Liver (tissue), 9 donors: ENCODE measurements around the gene MAFG. TPM values are rescaled to one million over a fixed set of nuclear protein-coding genes. Genes with fewer than 3 reads are reported as not detected.
A peak's percentile ranks its signal among the peaks of the same experiment; 100 is the strongest.

Source experiments
- DNase-seq: peaks from one replicate; pipeline ENCODE4 v3.0.0-alpha.2; 2017; ENCODE audit warnings: low spot score
- H3K27ac ChIP-seq, 2 donors: one replicate each; pipeline ENCODE4 v1.7.0; 2013; ENCODE audit warnings: inconsistent platforms in 2 of 2, low read length in 2 of 2, control low read depth in 1 of 2, low read depth in 1 of 2, mild to moderate bottlenecking in 1 of 2
- H3K27me3 ChIP-seq, 4 donors: one replicate each; pipeline versions ENCODE4 v1.6.1 to v1.7.0; 2013; ENCODE audit warnings: low read length in 3 of 4, inconsistent platforms in 1 of 4, mild to moderate bottlenecking in 1 of 4, moderate library complexity in 1 of 4; ENCODE audit not compliant: control insufficient read depth in 4 of 4, insufficient read depth in 4 of 4
- H3K36me3 ChIP-seq, 4 donors: one replicate each; pipeline versions ENCODE4 v1.6.1 to v1.7.0; 2013; ENCODE audit warnings: low read length in 3 of 4, mild to moderate bottlenecking in 3 of 4, low read depth in 1 of 4, moderate library complexity in 1 of 4; ENCODE audit not compliant: control insufficient read depth in 4 of 4, insufficient read depth in 3 of 4
- H3K4me1 ChIP-seq, 4 donors: one replicate each; pipeline versions ENCODE4 v1.6.1 to v1.7.0; 2013; ENCODE audit warnings: low read length in 3 of 4, mild to moderate bottlenecking in 3 of 4, moderate library complexity in 1 of 4; ENCODE audit not compliant: control insufficient read depth in 4 of 4, insufficient read depth in 4 of 4
- H3K4me3 ChIP-seq, 3 donors: one replicate each; pipeline versions ENCODE4 v1.6.1 to v1.7.0; 2013; ENCODE audit warnings: low read length in 3 of 3, control low read depth in 1 of 3, low read depth in 1 of 3, mild to moderate bottlenecking in 1 of 3
- H3K9ac ChIP-seq, 2 donors: one replicate each; pipeline ENCODE4 v1.7.0; 2013; ENCODE audit warnings: low read length in 2 of 2, mild to moderate bottlenecking in 2 of 2, moderate library complexity in 2 of 2, control low read depth in 1 of 2, low read depth in 1 of 2
- H3K9me3 ChIP-seq, 4 donors: one replicate each; pipeline versions ENCODE4 v1.6.1 to v1.7.0; 2013; ENCODE audit warnings: low read length in 3 of 4; ENCODE audit not compliant: control insufficient read depth in 4 of 4
- ATF3 ChIP-seq: IDR thresholded peaks from 2 replicates; pipeline ENCODE4 v1.6.1; 2016; ENCODE audit warnings: antibody characterized with exemption
- CTCF ChIP-seq: fragments of 150-350 bp; IDR thresholded peaks from 2 replicates; pipeline ENCODE4 v1.5.1; 2017; ENCODE audit warnings: improper control_type of control experiment, low read depth, low read length; ENCODE audit not compliant: missing input control
- EGR1 ChIP-seq, 2 donors: IDR thresholded peaks; 2 replicates each; pipeline ENCODE4 v1.6.1; 2016 to 2018; ENCODE audit warnings: antibody characterized with exemption in 2 of 2, low read depth in 2 of 2
- FOXA1 ChIP-seq: IDR thresholded peaks from 2 replicates; pipeline ENCODE4 v1.6.1; 2016; ENCODE audit warnings: antibody characterized with exemption
- FOXA2 ChIP-seq: IDR thresholded peaks from 2 replicates; pipeline ENCODE4 v1.6.1; 2016; ENCODE audit warnings: antibody characterized with exemption
- GABPA ChIP-seq, 2 donors: IDR thresholded peaks in 1 of 2; conservative IDR thresholded peaks in 1 of 2; 2 replicates each; pipeline ENCODE4 v1.6.1; 2016; ENCODE audit warnings: antibody characterized with exemption in 2 of 2, mild to moderate bottlenecking in 1 of 2, moderate library complexity in 1 of 2
- HNF4A ChIP-seq, 2 donors: conservative IDR thresholded peaks; 2 replicates each; pipeline ENCODE4 v1.6.1; 2016; ENCODE audit warnings: antibody characterized with exemption in 2 of 2, mild to moderate bottlenecking in 2 of 2
- HNF4G ChIP-seq: IDR thresholded peaks from 2 replicates; pipeline ENCODE4 v1.6.1; 2016; ENCODE audit warnings: antibody characterized with exemption
- JUND ChIP-seq, 2 donors: IDR thresholded peaks; 2 replicates each; pipeline ENCODE4 v1.6.1; 2016; ENCODE audit warnings: antibody characterized with exemption in 2 of 2
- MAX ChIP-seq: IDR thresholded peaks from 2 replicates; pipeline ENCODE4 v1.6.1; 2016; ENCODE audit warnings: antibody characterized with exemption
- NR2F2 ChIP-seq: IDR thresholded peaks from 2 replicates; pipeline ENCODE4 v1.6.1; 2016; ENCODE audit warnings: antibody characterized with exemption
- RAD21 ChIP-seq, 2 donors: IDR thresholded peaks; 2 replicates each; pipeline ENCODE4 v1.6.1; 2016; ENCODE audit warnings: antibody characterized with exemption in 2 of 2, mild to moderate bottlenecking in 2 of 2
- REST ChIP-seq: IDR thresholded peaks from 2 replicates; pipeline ENCODE4 v1.6.1; 2016; ENCODE audit warnings: antibody characterized with exemption, mild to moderate bottlenecking
- RXRA ChIP-seq, 2 donors: IDR thresholded peaks; 2 replicates each; pipeline ENCODE4 v1.6.1; 2017 to 2018; ENCODE audit warnings: antibody characterized with exemption in 2 of 2, mild to moderate bottlenecking in 1 of 2
- SP1 ChIP-seq: IDR thresholded peaks from 2 replicates; pipeline ENCODE4 v1.6.1; 2018; ENCODE audit warnings: antibody characterized with exemption, mild to moderate bottlenecking
- TAF1 ChIP-seq: conservative IDR thresholded peaks from 2 replicates; pipeline ENCODE4 v1.6.1; 2016; ENCODE audit warnings: antibody characterized with exemption, mild to moderate bottlenecking
- YY1 ChIP-seq: IDR thresholded peaks from 2 replicates; pipeline ENCODE4 v1.6.1; 2016; ENCODE audit warnings: antibody characterized with exemption, mild to moderate bottlenecking
- ZBTB33 ChIP-seq: IDR thresholded peaks from 2 replicates; pipeline ENCODE4 v1.6.1; 2016; ENCODE audit warnings: antibody characterized with exemption
- WGBS: extraction: QIAGEN DNeasy Blood & Tissue Kit; methylation state at CpG from one replicate; pipeline ENCODE4 v1.1.7; 2013; 5-methylcytosine and 5-hydroxymethylcytosine counted together
- polyA plus RNA-seq, 2 donors: library from polyadenylated mRNA; stranded (reverse) in 1 of 2; unstranded in 1 of 2; fragments of 200-250 nt in 1 of 2; fragments of >200 nt in 1 of 2; fragmentation: Nextera tagmentation in 1 of 2; extraction: Ambion mirVana in 1 of 2; gene quantifications; one replicate each; pipeline versions ENCODE4 v1.2.1 to v1.2.3, GENCODE V29; 2013 to 2015
- total RNA-seq, 2 donors: library from RNA; depleted of rRNA; stranded (reverse); fragments of >200 nt; gene quantifications; one replicate each; pipeline ENCODE4 v1.2.3, GENCODE V29; 2014
- donor health status: healthy.
- donor health status: healthy.
- donor health status: healthy.
- donor health status: healthy.
- donor health status: healthy.

MAFG gene
- total and polyA plus RNA-seq, 4 donors = 3.0 to 17.0 (median 8.9) TPM

GRCh38 chr17:81891303-81891552, 36.3 kb downstream of the MAFG start:
- WGBS = under 1% methylated on average over 40 of the region's 40 CpGs
- no peak for DNase-seq
- no peaks in the 10 kb centered on the region for H3K27me3 ChIP-seq
- peak overlapping the region; percentile 66 to 94 (median 91) for H3K4me3 ChIP-seq
- H3K9ac ChIP-seq = no peak overlapping the region
- no peak for TF ChIP-seq MAX
- no peak for TF ChIP-seq FOXA2
- H3K4me1 ChIP-seq = peaks cover 6 to 24% (median 19%) of the 10 kb centered on the region in 4 donors
- peaks cover 12 to 42% (median 17%) of the 10 kb centered on the region in 4 donors for H3K36me3 ChIP-seq
- peak overlapping the region in 1 of 2 donors; percentile 25 for H3K27ac ChIP-seq
- no peaks in the 10 kb centered on the region for H3K9me3 ChIP-seq

GRCh38 chr17:81890447-81891302, 36.9 kb downstream of the MAFG start:
- H3K4me3 ChIP-seq = peak overlapping the region; percentile 66 to 94 (median 91)
- H3K36me3 ChIP-seq = peaks cover 12 to 48% (median 18%) of the 10 kb centered on the region in 4 donors
- peak overlapping the region in 1 of 2 donors; percentile 25 for H3K27ac ChIP-seq
- TF ChIP-seq NR2F2 (no peak), SP1 (no peak), HNF4G (no peak), YY1 (no peak), HNF4A (conservative IDR thresholded peaks at IDR 0.05) (no peak)
- DNase-seq = no peak
- peak overlapping the region; percentile 45 to 68 for H3K9ac ChIP-seq
- no peaks in the 10 kb centered on the region for H3K27me3 ChIP-seq
- no peaks in the 10 kb centered on the region for H3K9me3 ChIP-seq
- peaks cover 6 to 24% (median 19%) of the 10 kb centered on the region in 4 donors for H3K4me1 ChIP-seq
- WGBS = 7% methylated on average over 69 of the region's 69 CpGs

GRCh38 chr17:81889602-81890001, 37.9 kb downstream of the MAFG start:
- H3K9me3 ChIP-seq = no peaks in the 10 kb centered on the region
- DNase-seq = no peak
- no peak overlapping the region for H3K27ac ChIP-seq
- H3K4me3 ChIP-seq = no peak overlapping the region
- peaks cover 6 to 24% (median 19%) of the 10 kb centered on the region in 4 donors for H3K4me1 ChIP-seq
- 96% methylated on average over 9 of the region's 9 CpGs for WGBS
- no peaks in the 10 kb centered on the region for H3K27me3 ChIP-seq
- no peak overlapping the region for H3K9ac ChIP-seq
- H3K36me3 ChIP-seq = peaks cover 12 to 43% (median 20%) of the 10 kb centered on the region in 4 donors
- TF ChIP-seq HNF4A (conservative IDR thresholded peaks at IDR 0.05) = no peak
- no peak for TF ChIP-seq GABPA (IDR thresholded peaks at IDR 0.05 in 1 of 2, conservative IDR thresholded peaks at IDR 0.05 in 1 of 2)
- TF ChIP-seq MAX = no peak
- no peak for TF ChIP-seq JUND (IDR thresholded peaks at IDR 0.05)
- no peak for TF ChIP-seq ATF3
- no peak for TF ChIP-seq REST
- TF ChIP-seq RXRA (IDR thresholded peaks at IDR 0.05) = no peak
- TF ChIP-seq HNF4G = no peak
- TF ChIP-seq FOXA1 = no peak
- no peak for TF ChIP-seq TAF1
- TF ChIP-seq ZBTB33 = no peak
- TF ChIP-seq CTCF = no peak
- no peak for TF ChIP-seq SP1
- no peak for TF ChIP-seq NR2F2
- no peak for TF ChIP-seq EGR1 (IDR thresholded peaks at IDR 0.05; ENCODE audit: low read depth in 2 of 2)
- TF ChIP-seq FOXA2 = no peak
- TF ChIP-seq RAD21 (IDR thresholded peaks at IDR 0.05) = no peak
- no peak for TF ChIP-seq YY1
